Measurements from ENCODE around the gene FGF14.

The FGF14 gene

GRCh38 chr13:101757446-101758039 lies 644.3 kb downstream of the FGF14 start:
- peak; percentile 30 for DNase-seq

- no peak for DNase-seq
Measured at GRCh38 chr13:101755228-101755887, 646.5 kb downstream of the FGF14 start.

GRCh38 chr13:101752432-101752831 lies 649.4 kb downstream of the FGF14 start:
- DNase-seq, result no peak

- DNase-seq, result no peak
Measured at GRCh38 chr13:101751488-101751887, 650.4 kb downstream of the FGF14 start.

- DNase-seq, result no peak
Measured at GRCh38 chr13:101749584-101749983, 652.3 kb downstream of the FGF14 start.

- no peak for DNase-seq
Measured at GRCh38 chr13:101747039-101747438, 654.8 kb downstream of the FGF14 start.

- DNase-seq, result no peak
Measured at GRCh38 chr13:101746513-101746912, 655.3 kb downstream of the FGF14 start.

- no peak for DNase-seq
Measured at GRCh38 chr13:101739382-101740178, 662.3 kb downstream of the FGF14 start.

GRCh38 chr13:101738336-101738735 lies 663.5 kb downstream of the FGF14 start:
- no peak for DNase-seq

GRCh38 chr13:101736566-101736965 lies 665.3 kb downstream of the FGF14 start:
- no peak for DNase-seq

GRCh38 chr13:101730420-101731000 lies 671.3 kb downstream of the FGF14 start:
- DNase-seq, result no peak

- no peak for DNase-seq
Measured at GRCh38 chr13:101728615-101729014, 673.2 kb downstream of the FGF14 start.

GRCh38 chr13:101728021-101728420 lies 673.8 kb downstream of the FGF14 start:
- DNase-seq, result no peak

GRCh38 chr13:101727118-101727517 lies 674.7 kb downstream of the FGF14 start:
- no peak for DNase-seq

GRCh38 chr13:101726681-101727080 lies 675.2 kb downstream of the FGF14 start:
- no peak for DNase-seq

- no peak for DNase-seq
Measured at GRCh38 chr13:101718496-101718895, 683.4 kb downstream of the FGF14 start.

GRCh38 chr13:101717353-101717752 lies 684.5 kb downstream of the FGF14 start:
- no peak for DNase-seq

GRCh38 chr13:101714195-101714594 lies 687.7 kb downstream of the FGF14 start:
- no peak for DNase-seq

- no peak for DNase-seq
Measured at GRCh38 chr13:101712026-101712348, 689.9 kb downstream of the FGF14 start.

- DNase-seq, result no peak
Measured at GRCh38 chr13:101711307-101712025, 690.4 kb downstream of the FGF14 start.

- DNase-seq, result no peak
Measured at GRCh38 chr13:101709952-101710351, 691.9 kb downstream of the FGF14 start.

GRCh38 chr13:101708115-101708514 lies 693.7 kb downstream of the FGF14 start:
- no peak for DNase-seq

- DNase-seq, result no peak
Measured at GRCh38 chr13:101707659-101708058, 694.2 kb downstream of the FGF14 start.

Measured in midbrain (tissue), 1 donor.